Superior temporal gyrus (tissue), 1 donor: Measurements from ENCODE around the gene DTX1.

Experiments
- DNase-seq: peaks from one replicate; pipeline ENCODE4 v3.0.0-alpha.2; 2016; ENCODE audit errors: extremely low spot score

The DTX1 gene

GRCh38 chr12:113094738-113095137 lies 38.2 kb downstream of the DTX1 start:
- DNase-seq, result no peak

GRCh38 chr12:113095405-113095804 lies 38.9 kb downstream of the DTX1 start:
- DNase-seq, result no peak

- DNase-seq, result no peak
These were observed 40.3 kb downstream of the DTX1 start for GRCh38 chr12:113096675-113097461.

GRCh38 chr12:113097716-113098440 lies 41.3 kb downstream of the DTX1 start:
- DNase-seq, result peak; percentile 95

GRCh38 chr12:113098441-113099028 lies 42.0 kb downstream of the DTX1 start:
- peak; percentile 88 for DNase-seq

GRCh38 chr12:113099364-113099763 lies 42.8 kb downstream of the DTX1 start:
- DNase-seq, result no peak

- no peak for DNase-seq
These were observed 43.2 kb downstream of the DTX1 start for GRCh38 chr12:113099764-113100163.

- no peak for DNase-seq
These were observed 45.2 kb downstream of the DTX1 start for GRCh38 chr12:113101751-113102150.

- DNase-seq, result no peak
These were observed 46.3 kb downstream of the DTX1 start for GRCh38 chr12:113102811-113103210.

GRCh38 chr12:113103756-113104450 lies 47.4 kb downstream of the DTX1 start:
- DNase-seq, result no peak

- no peak for DNase-seq
These were observed 48.5 kb downstream of the DTX1 start for GRCh38 chr12:113104953-113105510.

GRCh38 chr12:113105606-113106271 lies 49.2 kb downstream of the DTX1 start:
- DNase-seq, result no peak

- DNase-seq, result no peak
These were observed 49.8 kb downstream of the DTX1 start for GRCh38 chr12:113106361-113106760.

- DNase-seq, result no peak
These were observed 51.8 kb downstream of the DTX1 start for GRCh38 chr12:113108308-113108707.

- DNase-seq, result no peak
These were observed 52.8 kb downstream of the DTX1 start for GRCh38 chr12:113109360-113109759.

GRCh38 chr12:113109872-113110599 lies 53.5 kb downstream of the DTX1 start:
- DNase-seq, result no peak

- no peak for DNase-seq
These were observed 54.7 kb downstream of the DTX1 start for GRCh38 chr12:113111247-113111646.

- no peak for DNase-seq
These were observed 55.7 kb downstream of the DTX1 start for GRCh38 chr12:113112043-113112899.

- no peak for DNase-seq
These were observed 56.9 kb downstream of the DTX1 start for GRCh38 chr12:113113397-113113796.
